ENCODE measurements around the gene CBLN2. TPM values are rescaled to one million over a fixed set of nuclear protein-coding genes. Genes with fewer than 3 reads are reported as not detected.

The CBLN2 gene
- total and polyA plus RNA-seq, 4 donors, result 0.02 to 0.42 TPM; not detected in 2

GRCh38 chr18:72584787-72585186 is 40.6 kb upstream of the CBLN2 start:
- no peak overlapping the region for H3K27ac ChIP-seq (ENCODE audit: low read depth in 1 of 2, low read length in 2 of 2)
- H3K9ac ChIP-seq (ENCODE audit: low read depth in 1 of 2, low read length in 2 of 2), result no peak overlapping the region
- H3K27me3 ChIP-seq (ENCODE audit: control insufficient read depth in 4 of 4, insufficient read depth in 4 of 4, low read length in 3 of 4), result no peaks in the 10 kb centered on the region
- no peak for TF ChIP-seq JUND (IDR thresholded peaks at IDR 0.05)
- no peak for TF ChIP-seq ATF3 (IDR thresholded peaks at IDR 0.05)
- no peak for TF ChIP-seq GABPA (IDR thresholded peaks at IDR 0.05 in 1 of 2, conservative IDR thresholded peaks at IDR 0.05 in 1 of 2)
- no peak for TF ChIP-seq YY1 (IDR thresholded peaks at IDR 0.05)
- TF ChIP-seq, protein P1, sequence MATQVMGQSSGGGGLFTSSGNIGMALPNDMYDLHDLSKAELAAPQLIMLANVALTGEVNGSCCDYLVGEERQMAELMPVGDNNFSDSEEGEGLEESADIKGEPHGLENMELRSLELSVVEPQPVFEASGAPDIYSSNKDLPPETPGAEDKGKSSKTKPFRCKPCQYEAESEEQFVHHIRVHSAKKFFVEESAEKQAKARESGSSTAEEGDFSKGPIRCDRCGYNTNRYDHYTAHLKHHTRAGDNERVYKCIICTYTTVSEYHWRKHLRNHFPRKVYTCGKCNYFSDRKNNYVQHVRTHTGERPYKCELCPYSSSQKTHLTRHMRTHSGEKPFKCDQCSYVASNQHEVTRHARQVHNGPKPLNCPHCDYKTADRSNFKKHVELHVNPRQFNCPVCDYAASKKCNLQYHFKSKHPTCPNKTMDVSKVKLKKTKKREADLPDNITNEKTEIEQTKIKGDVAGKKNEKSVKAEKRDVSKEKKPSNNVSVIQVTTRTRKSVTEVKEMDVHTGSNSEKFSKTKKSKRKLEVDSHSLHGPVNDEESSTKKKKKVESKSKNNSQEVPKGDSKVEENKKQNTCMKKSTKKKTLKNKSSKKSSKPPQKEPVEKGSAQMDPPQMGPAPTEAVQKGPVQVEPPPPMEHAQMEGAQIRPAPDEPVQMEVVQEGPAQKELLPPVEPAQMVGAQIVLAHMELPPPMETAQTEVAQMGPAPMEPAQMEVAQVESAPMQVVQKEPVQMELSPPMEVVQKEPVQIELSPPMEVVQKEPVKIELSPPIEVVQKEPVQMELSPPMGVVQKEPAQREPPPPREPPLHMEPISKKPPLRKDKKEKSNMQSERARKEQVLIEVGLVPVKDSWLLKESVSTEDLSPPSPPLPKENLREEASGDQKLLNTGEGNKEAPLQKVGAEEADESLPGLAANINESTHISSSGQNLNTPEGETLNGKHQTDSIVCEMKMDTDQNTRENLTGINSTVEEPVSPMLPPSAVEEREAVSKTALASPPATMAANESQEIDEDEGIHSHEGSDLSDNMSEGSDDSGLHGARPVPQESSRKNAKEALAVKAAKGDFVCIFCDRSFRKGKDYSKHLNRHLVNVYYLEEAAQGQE (IDR thresholded peaks at IDR 0.05), result no peak
- H3K9me3 ChIP-seq (ENCODE audit: control insufficient read depth in 4 of 4, low read length in 3 of 4), result no peaks in the 10 kb centered on the region
- no peak for DNase-seq (ENCODE audit: low spot score)
- H3K36me3 ChIP-seq (ENCODE audit: control insufficient read depth in 4 of 4, insufficient read depth in 3 of 4, low read depth in 1 of 4, low read length in 3 of 4), result no peaks in the 10 kb centered on the region
- no peaks in the 10 kb centered on the region for H3K4me1 ChIP-seq (ENCODE audit: control insufficient read depth in 4 of 4, insufficient read depth in 4 of 4, low read length in 3 of 4)
- H3K4me3 ChIP-seq (ENCODE audit: low read depth in 1 of 3, low read length in 3 of 3), result no peak overlapping the region
- WGBS, result 81% methylated on average over 3 of the region's 3 CpGs

- Histone ChIP-seq H3K27me3 (ENCODE audit: control insufficient read depth in 4 of 4, insufficient read depth in 4 of 4, low read length in 3 of 4) (peaks cover 0 to 4% (median 0%) of the 10 kb centered on the region in 4 donors), H3K4me3 (ENCODE audit: low read depth in 1 of 3, low read length in 3 of 3) (no peak overlapping the region), H3K36me3 (ENCODE audit: control insufficient read depth in 4 of 4, insufficient read depth in 3 of 4, low read depth in 1 of 4, low read length in 3 of 4) (no peaks in the 10 kb centered on the region), H3K9me3 (ENCODE audit: control insufficient read depth in 4 of 4, low read length in 3 of 4) (no peaks in the 10 kb centered on the region), H3K27ac (ENCODE audit: low read depth in 1 of 2, low read length in 2 of 2) (no peak overlapping the region), H3K4me1 (ENCODE audit: control insufficient read depth in 4 of 4, insufficient read depth in 4 of 4, low read length in 3 of 4) (no peaks in the 10 kb centered on the region), H3K9ac (ENCODE audit: low read depth in 1 of 2, low read length in 2 of 2) (no peak overlapping the region)
- TF ChIP-seq RAD21 (IDR thresholded peaks at IDR 0.05) (no peak), JUND (IDR thresholded peaks at IDR 0.05) (no peak)
- DNase-seq (ENCODE audit: low spot score), result no peak
- 69% methylated on average over 3 of the region's 3 CpGs for WGBS
These were observed 37.8 kb upstream of the CBLN2 start for GRCh38 chr18:72581976-72582375.

GRCh38 chr18:72572896-72573295 is 28.8 kb upstream of the CBLN2 start:
- Histone ChIP-seq H3K27me3 (ENCODE audit: control insufficient read depth in 4 of 4, insufficient read depth in 4 of 4, low read length in 3 of 4) (peaks cover 0 to 4% (median 0%) of the 10 kb centered on the region in 4 donors), H3K27ac (ENCODE audit: low read depth in 1 of 2, low read length in 2 of 2) (no peak overlapping the region), H3K4me1 (ENCODE audit: control insufficient read depth in 4 of 4, insufficient read depth in 4 of 4, low read length in 3 of 4) (no peaks in the 10 kb centered on the region), H3K4me3 (ENCODE audit: low read depth in 1 of 3, low read length in 3 of 3) (no peak overlapping the region), H3K9ac (ENCODE audit: low read depth in 1 of 2, low read length in 2 of 2) (no peak overlapping the region), H3K9me3 (ENCODE audit: control insufficient read depth in 4 of 4, low read length in 3 of 4) (no peaks in the 10 kb centered on the region), H3K36me3 (ENCODE audit: control insufficient read depth in 4 of 4, insufficient read depth in 3 of 4, low read depth in 1 of 4, low read length in 3 of 4) (no peaks in the 10 kb centered on the region)
- DNase-seq (ENCODE audit: low spot score), result no peak
- WGBS, result 51% methylated on average over 2 of the region's 2 CpGs
- TF ChIP-seq RXRA (IDR thresholded peaks at IDR 0.05), result no peak
- no peak for TF ChIP-seq SP1 (IDR thresholded peaks at IDR 0.05)
- TF ChIP-seq, protein P2, sequence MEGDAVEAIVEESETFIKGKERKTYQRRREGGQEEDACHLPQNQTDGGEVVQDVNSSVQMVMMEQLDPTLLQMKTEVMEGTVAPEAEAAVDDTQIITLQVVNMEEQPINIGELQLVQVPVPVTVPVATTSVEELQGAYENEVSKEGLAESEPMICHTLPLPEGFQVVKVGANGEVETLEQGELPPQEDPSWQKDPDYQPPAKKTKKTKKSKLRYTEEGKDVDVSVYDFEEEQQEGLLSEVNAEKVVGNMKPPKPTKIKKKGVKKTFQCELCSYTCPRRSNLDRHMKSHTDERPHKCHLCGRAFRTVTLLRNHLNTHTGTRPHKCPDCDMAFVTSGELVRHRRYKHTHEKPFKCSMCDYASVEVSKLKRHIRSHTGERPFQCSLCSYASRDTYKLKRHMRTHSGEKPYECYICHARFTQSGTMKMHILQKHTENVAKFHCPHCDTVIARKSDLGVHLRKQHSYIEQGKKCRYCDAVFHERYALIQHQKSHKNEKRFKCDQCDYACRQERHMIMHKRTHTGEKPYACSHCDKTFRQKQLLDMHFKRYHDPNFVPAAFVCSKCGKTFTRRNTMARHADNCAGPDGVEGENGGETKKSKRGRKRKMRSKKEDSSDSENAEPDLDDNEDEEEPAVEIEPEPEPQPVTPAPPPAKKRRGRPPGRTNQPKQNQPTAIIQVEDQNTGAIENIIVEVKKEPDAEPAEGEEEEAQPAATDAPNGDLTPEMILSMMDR (IDR thresholded peaks at IDR 0.05; ENCODE audit: low read depth, low read length, missing input control), result no peak
- TF ChIP-seq ZBTB33 (IDR thresholded peaks at IDR 0.05), result no peak
- TF ChIP-seq HNF4A (conservative IDR thresholded peaks at IDR 0.05), result no peak
- no peak for TF ChIP-seq RAD21 (IDR thresholded peaks at IDR 0.05)
- TF ChIP-seq YY1 (IDR thresholded peaks at IDR 0.05), result no peak
- TF ChIP-seq MAX (IDR thresholded peaks at IDR 0.05), result no peak
- no peak for TF ChIP-seq FOXA2 (IDR thresholded peaks at IDR 0.05)
- TF ChIP-seq ATF3 (IDR thresholded peaks at IDR 0.05), result no peak
- no peak for TF ChIP-seq JUND (IDR thresholded peaks at IDR 0.05)
- TF ChIP-seq, protein P1 (IDR thresholded peaks at IDR 0.05), result no peak
- no peak for TF ChIP-seq FOXA1 (IDR thresholded peaks at IDR 0.05)

Measured in liver (tissue), 9 donors.